SIG-M5 treated with dmso at 0.1 percent for 504 hours (cell line): ENCODE data around the gene SPARCL1.
A peak's percentile ranks its signal among the peaks of the same experiment; 100 is the strongest.

Experiments used
- DNase-seq: peaks from one replicate; lab custom pipeline; 2025; ENCODE audit not compliant: unreplicated experiment; lab: John Stamatoyannopoulos, UW

SPARCL1 gene

GRCh38 chr4:87541956-87542709 is 13.0 kb upstream of the SPARCL1 start:
- DNase-seq, result no peak

GRCh38 chr4:87541521-87541920 is 12.3 kb upstream of the SPARCL1 start:
- DNase-seq, result no peak

- no peak for DNase-seq
Measured at GRCh38 chr4:87540146-87541058, 11.2 kb upstream of the SPARCL1 start.

- DNase-seq, result no peak
Measured at GRCh38 chr4:87532907-87533306, 3.7 kb upstream of the SPARCL1 start.

GRCh38 chr4:87532109-87532508 is 2.9 kb upstream of the SPARCL1 start:
- DNase-seq, result no peak

GRCh38 chr4:87531621-87532020 is 2.4 kb upstream of the SPARCL1 start:
- no peak for DNase-seq

- DNase-seq, result no peak
Measured at GRCh38 chr4:87530868-87531267, 1.7 kb upstream of the SPARCL1 start.

GRCh38 chr4:87530229-87530628 is 1.1 kb upstream of the SPARCL1 start:
- no peak for DNase-seq

- DNase-seq, result no peak
Measured at GRCh38 chr4:87527431-87528220, 1.6 kb downstream of the SPARCL1 start.

GRCh38 chr4:87525636-87526295 is 3.4 kb downstream of the SPARCL1 start:
- DNase-seq, result no peak

GRCh38 chr4:87524456-87524855 is 4.7 kb downstream of the SPARCL1 start:
- DNase-seq, result no peak

GRCh38 chr4:87523307-87523706 is 5.9 kb downstream of the SPARCL1 start:
- no peak for DNase-seq

- peak; percentile 50 for DNase-seq
Measured at GRCh38 chr4:87521757-87522374, 7.3 kb downstream of the SPARCL1 start.

- DNase-seq, result no peak
Measured at GRCh38 chr4:87521319-87521718, 7.9 kb downstream of the SPARCL1 start.

GRCh38 chr4:87517621-87518020 is 11.6 kb downstream of the SPARCL1 start:
- DNase-seq, result no peak

GRCh38 chr4:87516683-87517082 is 12.5 kb downstream of the SPARCL1 start:
- no peak for DNase-seq

GRCh38 chr4:87512400-87512799 is 16.8 kb downstream of the SPARCL1 start:
- no peak for DNase-seq

- no peak for DNase-seq
Measured at GRCh38 chr4:87511500-87511899, 17.7 kb downstream of the SPARCL1 start.

- no peak for DNase-seq
Measured at GRCh38 chr4:87510747-87511146, 18.4 kb downstream of the SPARCL1 start.

- no peak for DNase-seq
Measured at GRCh38 chr4:87506974-87507701, 22.0 kb downstream of the SPARCL1 start.
